Natural killer cell (primary cell): ENCODE results near the gene PDIA2. TPM values are rescaled to one million over a fixed set of nuclear protein-coding genes. Genes with fewer than 3 reads are reported as not detected.

ENCODE experiments used
- ATAC-seq, 3 donors: fragments of 150-1000 bp in 2 of 3; fragments of 200-7000 bp in 1 of 3; cut with Tn5 transposase; 1 replicate in 1 of 3; 2 replicates in 2 of 3; pipeline ENCODE4 v1.10.0; 2021; ENCODE audit warnings: mild to moderate bottlenecking in 2 of 3, moderate library complexity in 2 of 3
- DNase-seq, 2 donors: peaks; one replicate each; pipeline versions ENCODE4 v3.0.0 to v3.0.0-alpha.2; 2013 to 2021; ENCODE audit warnings: mixed read lengths in 1 of 2
- H3K27ac ChIP-seq: one replicate; pipeline ENCODE4 v1.5.1; 2013; ENCODE audit warnings: mild to moderate bottlenecking, low read length
- H3K27me3 ChIP-seq: one replicate; pipeline ENCODE4 v1.6.1; 2013; ENCODE audit warnings: low read length; ENCODE audit not compliant: control insufficient read depth, insufficient read depth
- H3K36me3 ChIP-seq: one replicate; pipeline ENCODE4 v1.6.1; 2013; ENCODE audit warnings: low read length; ENCODE audit not compliant: control insufficient read depth, insufficient read depth
- H3K4me1 ChIP-seq: one replicate; pipeline ENCODE4 v1.6.1; 2013; ENCODE audit warnings: low read length; ENCODE audit not compliant: control insufficient read depth, insufficient read depth
- H3K4me3 ChIP-seq: one replicate; pipeline ENCODE4 v1.5.1; 2013; ENCODE audit warnings: low read length
- H3K9me3 ChIP-seq: one replicate; pipeline ENCODE4 v1.6.1; 2013; ENCODE audit warnings: low read length; ENCODE audit not compliant: control insufficient read depth, insufficient read depth
- H3K27ac Mint-ChIP-seq, 2 donors: one replicate each; pipeline ENCODE4 v1.8.0; 2022; ENCODE audit warnings: mild to moderate bottlenecking in 2 of 2, mixed read lengths in 2 of 2, moderate library complexity in 1 of 2
- H3K27me3 Mint-ChIP-seq, 2 donors: one replicate each; pipeline ENCODE4 v1.8.0; 2022; ENCODE audit warnings: low read depth in 2 of 2, mixed read lengths in 2 of 2
- H3K36me3 Mint-ChIP-seq: one replicate; pipeline ENCODE4 v1.8.0; 2022; ENCODE audit warnings: mixed read lengths
- H3K4me1 Mint-ChIP-seq, 2 donors: one replicate each; pipeline ENCODE4 v1.8.0; 2022; ENCODE audit warnings: mixed read lengths in 2 of 2
- H3K4me3 Mint-ChIP-seq: one replicate; pipeline ENCODE4 v1.8.0; 2022; ENCODE audit warnings: mild to moderate bottlenecking, moderate library complexity, mixed read lengths
- H3K9me3 Mint-ChIP-seq, 2 donors: one replicate each; pipeline ENCODE4 v1.8.0; 2022; ENCODE audit warnings: mixed read lengths in 2 of 2
- CTCF ChIP-seq: fragments of 200-600 bp; IDR thresholded peaks from one replicate; pipeline ENCODE4 v1.8.0; 2022; ENCODE audit warnings: antibody characterized with exemption
- WGBS: methylation state at CpG from one replicate; pipeline ENCODE4 v1.1.7; 2013; ENCODE audit warnings: missing lambda C conversion rate; ENCODE audit not compliant: insufficient coverage; 5-methylcytosine and 5-hydroxymethylcytosine counted together
- intact Hi-C: fragments of 100-400 bp; cut with micrococcal nuclease; formaldehyde crosslinking; loops from one replicate; pipeline ENCODE4 v1.14.2; 2022
- total RNA-seq, 4 donors: library from RNA; stranded (reverse); fragments of 120-200 nt in 1 of 4; gene quantifications; one replicate each; pipeline versions ENCODE4 v1.2.3 to v1.2.4, GENCODE V29; 2013 to 2022

The PDIA2 gene
- total RNA-seq, 3 donors from 2014 or later (not counting 1 experiment from before 2014, with no cell fraction given) = not detected

- peaks cover 75% of the 10 kb centered on the region for H3K36me3 ChIP-seq
Measured at GRCh38 chr16:290681-291405, 7.9 kb downstream of the PDIA2 start.

GRCh38 chr16:291539-291938, 8.6 kb downstream of the PDIA2 start:
- WGBS = 85% methylated on average over 17 of the region's 17 CpGs
- H3K4me3 ChIP-seq = no peak overlapping the region
- no peak for TF ChIP-seq CTCF
- H3K27ac ChIP-seq = no peak overlapping the region
- no peak for ATAC-seq
- Mint-ChIP-seq H3K9me3 (no peaks in the 10 kb centered on the region), H3K4me1 (peaks cover 7 to 12% of the 10 kb centered on the region in 2 donors), H3K27me3 (no peaks in the 10 kb centered on the region), H3K36me3 (no peaks in the 10 kb centered on the region), H3K4me3 (no peak overlapping the region), H3K27ac (no peak overlapping the region)
- no peaks in the 10 kb centered on the region for H3K9me3 ChIP-seq
- H3K36me3 ChIP-seq = peaks cover 74% of the 10 kb centered on the region
- no peak for DNase-seq
- peaks cover 3% of the 10 kb centered on the region for H3K4me1 ChIP-seq
- no peaks in the 10 kb centered on the region for H3K27me3 ChIP-seq
- intact Hi-C loops = no loop called here

More at GRCh38 chr16:290681-291405, 7.9 kb downstream of the PDIA2 start:
- no peaks in the 10 kb centered on the region for H3K9me3 ChIP-seq
- no peaks in the 10 kb centered on the region for H3K27me3 Mint-ChIP-seq
- no peak for TF ChIP-seq CTCF
- WGBS = 96% methylated on average over 50 of the region's 50 CpGs
- no peak overlapping the region for H3K27ac Mint-ChIP-seq
- DNase-seq (no peak), ATAC-seq (no peak)
- H3K4me1 Mint-ChIP-seq = peaks cover 7 to 12% of the 10 kb centered on the region in 2 donors
- no peak overlapping the region for H3K4me3 ChIP-seq
- H3K4me3 Mint-ChIP-seq = no peak overlapping the region
- intact Hi-C loops = no loop called here
- H3K27me3 ChIP-seq = no peaks in the 10 kb centered on the region
- H3K9me3 Mint-ChIP-seq = no peaks in the 10 kb centered on the region
- no peaks in the 10 kb centered on the region for H3K36me3 Mint-ChIP-seq
- H3K4me1 ChIP-seq = peaks cover 3% of the 10 kb centered on the region
- H3K27ac ChIP-seq = no peak overlapping the region

- ATAC-seq = no peak
- WGBS = 93% methylated on average over 24 of the region's 32 CpGs
- no peak for TF ChIP-seq CTCF
- Histone ChIP-seq H3K9me3 (no peaks in the 10 kb centered on the region), H3K36me3 (peaks cover 72% of the 10 kb centered on the region), H3K27me3 (no peaks in the 10 kb centered on the region), H3K4me3 (no peak overlapping the region), H3K27ac (no peak overlapping the region), H3K4me1 (peaks cover 3% of the 10 kb centered on the region)
- no peak for DNase-seq
- no peaks in the 10 kb centered on the region for H3K36me3 Mint-ChIP-seq
- no peaks in the 10 kb centered on the region for H3K27me3 Mint-ChIP-seq
- no peak overlapping the region for H3K4me3 Mint-ChIP-seq
- no peaks in the 10 kb centered on the region for H3K9me3 Mint-ChIP-seq
- H3K27ac Mint-ChIP-seq = no peak overlapping the region
- intact Hi-C loops = no loop called here
- H3K4me1 Mint-ChIP-seq = peaks cover 7 to 12% of the 10 kb centered on the region in 2 donors
Measured at GRCh38 chr16:293043-293775, 10.2 kb downstream of the PDIA2 start.
